GM15510 (cell line): Measurements from ENCODE around the gene SKAP2.

Experiments
- POLR2A ChIP-seq: IDR thresholded peaks from 3 replicates; pipeline ENCODE4 v1.6.1; 2011; ENCODE audit warnings: borderline replicate concordance; ENCODE audit not compliant: insufficient read length; ENCODE audit errors: extremely low read depth

Gene SKAP2

GRCh38 chr7:26655781-26656180 is 208.6 kb downstream of the SKAP2 start:
- no peak for TF ChIP-seq POLR2A

GRCh38 chr7:26653430-26654399 is 210.7 kb downstream of the SKAP2 start:
- no peak for TF ChIP-seq POLR2A

GRCh38 chr7:26652401-26653100 is 211.8 kb downstream of the SKAP2 start:
- no peak for TF ChIP-seq POLR2A

- no peak for TF ChIP-seq POLR2A
These were observed 214.3 kb downstream of the SKAP2 start for GRCh38 chr7:26650103-26650502.

GRCh38 chr7:26649388-26649787 is 215.0 kb downstream of the SKAP2 start:
- no peak for TF ChIP-seq POLR2A

- no peak for TF ChIP-seq POLR2A
These were observed 215.8 kb downstream of the SKAP2 start for GRCh38 chr7:26648554-26648953.

- TF ChIP-seq POLR2A = no peak
These were observed 217.9 kb downstream of the SKAP2 start for GRCh38 chr7:26646336-26647048.

GRCh38 chr7:26645121-26645520 is 219.3 kb downstream of the SKAP2 start:
- no peak for TF ChIP-seq POLR2A

GRCh38 chr7:26642416-26642815 is 222.0 kb downstream of the SKAP2 start:
- no peak for TF ChIP-seq POLR2A

GRCh38 chr7:26639695-26640094 is 224.7 kb downstream of the SKAP2 start:
- TF ChIP-seq POLR2A = no peak

GRCh38 chr7:26639111-26639510 is 225.3 kb downstream of the SKAP2 start:
- TF ChIP-seq POLR2A = no peak

- TF ChIP-seq POLR2A = no peak
These were observed 226.2 kb downstream of the SKAP2 start for GRCh38 chr7:26638140-26638539.

GRCh38 chr7:26637610-26638009 is 226.8 kb downstream of the SKAP2 start:
- TF ChIP-seq POLR2A = no peak

- no peak for TF ChIP-seq POLR2A
These were observed 227.6 kb downstream of the SKAP2 start for GRCh38 chr7:26636808-26637207.

- no peak for TF ChIP-seq POLR2A
These were observed 230.8 kb downstream of the SKAP2 start for GRCh38 chr7:26633557-26633956.
